Measurements from ENCODE around the gene PCGF5.

DNA sequence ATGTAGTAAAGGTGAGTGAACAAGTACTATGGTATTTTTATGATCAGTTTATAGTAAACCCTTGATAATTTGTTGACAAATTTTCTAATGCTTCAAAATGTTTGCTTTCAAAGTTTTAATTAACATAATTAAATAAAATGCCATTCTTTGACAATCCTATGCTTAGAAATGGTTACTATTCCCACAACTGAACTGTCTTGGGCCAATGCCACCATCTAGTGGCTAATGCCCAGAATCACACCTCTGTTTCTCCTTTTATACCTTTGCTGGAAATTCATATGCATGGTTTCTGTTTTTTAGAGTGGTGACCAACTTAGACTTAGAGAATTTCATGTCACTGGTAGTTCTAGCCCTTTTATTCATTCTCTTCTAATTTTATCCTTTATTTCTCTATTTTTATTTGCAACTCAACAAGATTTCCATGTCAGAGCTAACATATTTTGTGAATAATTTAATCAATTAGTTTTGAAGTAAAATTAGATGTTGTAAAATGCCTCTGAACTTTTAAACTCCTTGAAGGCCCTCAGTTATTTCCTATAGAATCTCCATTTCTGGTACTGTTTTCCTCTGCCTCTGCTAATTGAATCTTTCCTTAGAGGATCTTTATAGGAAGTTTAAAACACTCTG is 31.1 kb downstream of the PCGF5 start:
- TF ChIP-seq, protein P1, sequence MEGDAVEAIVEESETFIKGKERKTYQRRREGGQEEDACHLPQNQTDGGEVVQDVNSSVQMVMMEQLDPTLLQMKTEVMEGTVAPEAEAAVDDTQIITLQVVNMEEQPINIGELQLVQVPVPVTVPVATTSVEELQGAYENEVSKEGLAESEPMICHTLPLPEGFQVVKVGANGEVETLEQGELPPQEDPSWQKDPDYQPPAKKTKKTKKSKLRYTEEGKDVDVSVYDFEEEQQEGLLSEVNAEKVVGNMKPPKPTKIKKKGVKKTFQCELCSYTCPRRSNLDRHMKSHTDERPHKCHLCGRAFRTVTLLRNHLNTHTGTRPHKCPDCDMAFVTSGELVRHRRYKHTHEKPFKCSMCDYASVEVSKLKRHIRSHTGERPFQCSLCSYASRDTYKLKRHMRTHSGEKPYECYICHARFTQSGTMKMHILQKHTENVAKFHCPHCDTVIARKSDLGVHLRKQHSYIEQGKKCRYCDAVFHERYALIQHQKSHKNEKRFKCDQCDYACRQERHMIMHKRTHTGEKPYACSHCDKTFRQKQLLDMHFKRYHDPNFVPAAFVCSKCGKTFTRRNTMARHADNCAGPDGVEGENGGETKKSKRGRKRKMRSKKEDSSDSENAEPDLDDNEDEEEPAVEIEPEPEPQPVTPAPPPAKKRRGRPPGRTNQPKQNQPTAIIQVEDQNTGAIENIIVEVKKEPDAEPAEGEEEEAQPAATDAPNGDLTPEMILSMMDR (IDR thresholded peaks at IDR 0.05; ENCODE audit: low read depth, low read length, poor library complexity, severe bottlenecking): peak; percentile 81
- TF ChIP-seq EZH2phosphoT487 (IDR thresholded peaks at IDR 0.05; ENCODE audit: borderline replicate concordance, low read length): no peak

Measured in DOHH2 (cell line).